K562 (cell line): ENCODE results near the gene STOX1. TPM values are rescaled to one million over a fixed set of nuclear protein-coding genes. Genes with fewer than 3 reads are reported as not detected.

Experiments used
- ATAC-seq: fragments of 200-7000 bp; cut with Tn5 transposase; 3 replicates; pipeline ENCODE4 v1.9.1; 2020; ENCODE audit warnings: moderate library complexity
- BruUV-seq: library from RNA; stranded (reverse); fragments of 400-500 nt; replicated peaks from 2 replicates; lab custom pipeline; 2021; lab: Mats Ljungman, UMichigan
- CTCF ChIA-PET: fragments of 300-600 bp; formaldehyde crosslinking; extraction: SDS; loops from one replicate; lab custom pipeline; 2021; ENCODE audit warnings: low intra/inter-chr PET ratio; lab: Yijun Ruan, JAX
- POLR2A ChIA-PET: fragments of 300-600, 350-650 bp; sonication (Branson Sonifier 250); formaldehyde crosslinking; extraction: SDS; loops from one replicate; lab custom pipeline; 2021; ENCODE audit warnings: antibody characterized with exemption, inconsistent platforms; lab: Yijun Ruan, JAX
- DNase-seq, 4 experiments: peaks; one replicate each; pipeline versions ENCODE4 v3.0.0 to v3.0.0-alpha.2; 2011 to 2018; ENCODE audit warnings: low spot score in 3 of 4, mixed read lengths in 3 of 4; ENCODE audit errors: extremely low read depth in 1 of 4
- FAIRE-seq: peaks from 2 replicates; lab custom pipeline; 2011; peaks lifted over from hg19 to GRCh38; lab: Jason Lieb, UNC
- H2AFZ ChIP-seq: 2 replicates; pipeline ENCODE4 v1.6.0; 2011; ENCODE audit warnings: low read depth, low read length, control low read depth, inconsistent platforms
- H3K27ac ChIP-seq: fragments of 200-600 bp; 3 replicates; pipeline ENCODE4 v1.8.0; 2011; ENCODE audit warnings: low read depth, mild to moderate bottlenecking, control low read depth, inconsistent platforms, low read length, moderate library complexity, mixed read lengths; ENCODE audit errors: extremely low read depth
- H3K27me3 ChIP-seq, 2 experiments: fragments of 300-600 bp in 1 of 2; 2 replicates in 1 of 2; 3 replicates in 1 of 2; pipeline versions ENCODE4 v1.6.0 to v1.8.0; 2011; ENCODE audit warnings: inconsistent platforms in 2 of 2, low read length in 2 of 2, mild to moderate bottlenecking in 1 of 2, mixed read lengths in 1 of 2, moderate library complexity in 1 of 2; ENCODE audit not compliant: control insufficient read depth in 2 of 2, insufficient read depth in 2 of 2
- H3K36me3 ChIP-seq: fragments of 300-600 bp; 3 replicates; pipeline ENCODE4 v1.8.0; 2011; ENCODE audit warnings: mild to moderate bottlenecking, low read length, inconsistent platforms; ENCODE audit not compliant: control insufficient read depth, insufficient read depth
- H3K4me1 ChIP-seq, 2 experiments: fragments of 200-600 bp in 1 of 2; replicated peaks in 1 of 2; 2 replicates in 1 of 2; 3 replicates in 1 of 2; pipeline versions ENCODE4 v1.5.1 to v1.8.0; 2011; ENCODE audit warnings: inconsistent platforms in 2 of 2, low read length in 2 of 2, mild to moderate bottlenecking in 1 of 2, mixed read lengths in 1 of 2, moderate library complexity in 1 of 2; ENCODE audit not compliant: control insufficient read depth in 2 of 2, insufficient read depth in 2 of 2
- H3K4me2 ChIP-seq: 2 replicates; pipeline ENCODE4 v1.6.1; 2011; ENCODE audit warnings: low read length, control low read depth, inconsistent platforms, mixed read lengths; ENCODE audit not compliant: insufficient read depth
- H3K4me3 ChIP-seq: fragments of 200-600 bp; sonication (generic), shearing (Covaris generic); 2 replicates; pipeline ENCODE4 v1.5.1; 2016; ENCODE audit warnings: control low read depth, inconsistent platforms
- H3K79me2 ChIP-seq: fragments of 200-600 bp; 3 replicates; pipeline ENCODE4 v1.8.0; 2011; ENCODE audit warnings: low read length, inconsistent platforms; ENCODE audit not compliant: control insufficient read depth, insufficient read depth
- H3K9ac ChIP-seq, 2 experiments: 2 replicates each; pipeline versions ENCODE4 v1.6.0 to v1.6.1; 2011; ENCODE audit warnings: low read depth in 2 of 2, low read length in 2 of 2, control low read depth in 1 of 2, inconsistent platforms in 1 of 2, mild to moderate bottlenecking in 1 of 2, mixed read lengths in 1 of 2; ENCODE audit not compliant: insufficient read depth in 1 of 2
- H3K9me1 ChIP-seq: one replicate; pipeline ENCODE4 v1.6.0; 2011; ENCODE audit warnings: inconsistent platforms, mild to moderate bottlenecking, low read length, moderate library complexity; ENCODE audit not compliant: control insufficient read depth, insufficient read depth
- H3K9me3 ChIP-seq: replicated peaks from 2 replicates; pipeline ENCODE4 v1.5.1; 2011; ENCODE audit warnings: low read depth, low read length, inconsistent platforms; ENCODE audit not compliant: control insufficient read depth, insufficient read depth
- H4K20me1 ChIP-seq: replicated peaks from 2 replicates; pipeline ENCODE4 v1.6.1; 2011; ENCODE audit warnings: low read length, inconsistent platforms, mixed read lengths; ENCODE audit not compliant: control insufficient read depth, insufficient read depth
- BRF1 ChIP-seq: IDR thresholded peaks from 3 replicates; pipeline ENCODE4 v1.6.1; 2011; ENCODE audit warnings: borderline replicate concordance, mild to moderate bottlenecking; ENCODE audit not compliant: insufficient read length; ENCODE audit errors: extremely low read depth
- CC2D1A ChIP-seq: fragments of 450-650 bp; IDR thresholded peaks from 2 replicates; pipeline ENCODE4 v1.6.1; 2017; ENCODE audit warnings: mild to moderate bottlenecking
- HNRNPUL1 ChIP-seq: fragments of 200-400 bp; formaldehyde crosslinking; IDR thresholded peaks from 2 replicates; pipeline ENCODE4 v1.6.1; 2017; ENCODE audit warnings: low read length
- PTBP1 ChIP-seq: fragments of 200-400 bp; formaldehyde crosslinking; IDR thresholded peaks from 2 replicates; pipeline ENCODE4 v1.6.1; 2017; ENCODE audit warnings: low read depth, low read length
- PYGO2 ChIP-seq: fragments of 450-650 bp; IDR thresholded peaks from 2 replicates; pipeline ENCODE4 v1.6.1; 2016; ENCODE audit warnings: mild to moderate bottlenecking, missing genetic modification characterization, moderate library complexity, missing compliant biosample characterization
- ZC3H8 ChIP-seq: fragments of 450-650 bp; IDR thresholded peaks from 2 replicates; pipeline ENCODE4 v1.6.1; 2017
- ZKSCAN1 ChIP-seq: fragments of 150-350 bp; IDR thresholded peaks from 2 replicates; pipeline ENCODE4 v1.6.1; 2016; ENCODE audit warnings: low read depth, low read length
- ZNF24 ChIP-seq: fragments of 450-650 bp; IDR thresholded peaks from 2 replicates; pipeline ENCODE4 v1.6.1; 2016
- ZNF444 ChIP-seq: fragments of 250-450 bp; sonication (Bioruptor Pico); IDR thresholded peaks from 2 replicates; pipeline ENCODE4 v1.4.0; 2020; ENCODE audit warnings: mild to moderate bottlenecking, moderate library complexity
- ZNF696 ChIP-seq: fragments of 250-450 bp; sonication (Bioruptor Pico); conservative IDR thresholded peaks from 2 replicates; pipeline ENCODE4 v1.4.0; 2020; ENCODE audit warnings: mild to moderate bottlenecking, moderate library complexity
- in situ Hi-C: fragments of 300-500 bp; cut with MboI; formaldehyde crosslinking; loops from 4 replicates; pipeline ENCODE4 v1.15.0; 2018; ENCODE audit warnings: inconsistent platforms, mixed read lengths
- intact Hi-C: fragments of 100-400 bp; cut with micrococcal nuclease; formaldehyde crosslinking; loops from 2 replicates; pipeline ENCODE4 v1.14.2; 2022
- polyA plus RNA-seq, 8 experiments: library from polyadenylated mRNA; depleted of rRNA in 4 of 8; stranded (reverse) in 5 of 8; unstranded in 3 of 8; fragments of >200 nt; fragmentation: Nextera tagmentation in 2 of 8; fragmentation: Illumina TruSeq in 1 of 8; extraction: Ambion mirVana in 2 of 8; extraction: Trizol in 1 of 8; gene quantifications; 2 replicates each; pipeline versions ENCODE4 v1.2.1 to v1.2.3, GENCODE V29; 2011 to 2014; ENCODE audit warnings: inconsistent platforms in 1 of 8, missing spikeins in 1 of 8
- total RNA-seq, 7 experiments: library from RNA; depleted of rRNA in 6 of 7; stranded (reverse); fragments of >200 nt in 6 of 7; fragmentation: Illumina TruSeq in 2 of 7; extraction: Trizol in 2 of 7; gene quantifications; 2 replicates each; pipeline versions ENCODE4 v1.2.1 to v1.2.3, GENCODE V29; 2011 to 2021; ENCODE audit warnings: low replicate concordance in 1 of 7
- TF ChIP-seq, protein P1 (sequence below): fragments of 250-450 bp; sonication (Bioruptor Pico); IDR thresholded peaks from 2 replicates; pipeline ENCODE4 v1.8.0; 2021; ENCODE audit warnings: moderate library complexity, mild to moderate bottlenecking, inconsistent platforms
- TF ChIP-seq, protein P2 (sequence below): sonication (generic); formaldehyde crosslinking; IDR thresholded peaks from 2 replicates; pipeline ENCODE4 v1.8.0; 2023; ENCODE audit warnings: missing genetic modification reagents, mild to moderate bottlenecking, borderline replicate concordance

STOX1 gene
- total and polyA plus RNA-seq, 9 of the 15 experiments (the other 6 are each of a cell fraction or from before 2014, with no cell fraction given) = 0.09 to 0.87 (median 0.29) TPM

DNA sequence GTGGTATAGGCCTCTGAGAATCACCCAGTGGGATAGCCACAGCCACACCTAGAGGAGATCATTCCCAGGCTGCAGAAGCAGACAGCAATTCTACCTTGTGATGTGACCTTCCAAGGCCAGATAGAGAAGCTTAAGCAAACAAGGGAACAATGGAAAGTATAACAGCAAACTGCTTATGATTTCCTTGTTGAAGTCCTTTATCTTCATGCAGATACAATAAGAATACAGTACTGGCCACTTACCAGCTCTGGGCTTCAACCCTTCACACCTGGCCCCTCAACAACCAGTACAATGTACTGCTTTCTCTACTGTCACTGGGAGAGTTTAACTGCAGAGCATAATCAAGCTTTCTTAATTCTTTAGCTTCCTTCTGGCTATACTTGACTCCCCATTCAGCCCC is 51.2 kb downstream of the STOX1 start:
- Histone ChIP-seq H3K9me3 (no peaks in the 10 kb centered on the region), H4K20me1 (no peaks in the 10 kb centered on the region), H3K4me3 (no peak overlapping the region), H3K36me3 (no peaks in the 10 kb centered on the region), H3K9me1 (no peaks in the 10 kb centered on the region), H2AFZ (no peak overlapping the region), H3K4me2 (no peak overlapping the region), H3K4me1 (no peaks in the 10 kb centered on the region), H3K79me2 (no peaks in the 10 kb centered on the region), H3K9ac (no peak overlapping the region), H3K27ac (no peak overlapping the region), H3K27me3 (no peaks in the 10 kb centered on the region)
- ATAC-seq (no peak; the same call in 1 of the 3 replicates), DNase-seq (no peak), FAIRE-seq (no peak)
- ChIA-PET CTCF (no interaction called here), POLR2A (interaction anchor here (0.7 kb wide), 1 partner anchor 75 kb away, joined by 3 read pairs; no protein-coding TSS in a partner anchor)
- TF ChIP-seq ZNF24 (no peak), ZNF696 (CRISPR knock-in tag) (no peak), CC2D1A (no peak), PYGO2 (tag) (no peak), BRF1 (no peak), HNRNPUL1 (no peak), ZNF444 (CRISPR knock-in tag) (no peak), PTBP1 (no peak), ZKSCAN1 (no peak), ZC3H8 (no peak)
- TF ChIP-seq, protein P1, sequence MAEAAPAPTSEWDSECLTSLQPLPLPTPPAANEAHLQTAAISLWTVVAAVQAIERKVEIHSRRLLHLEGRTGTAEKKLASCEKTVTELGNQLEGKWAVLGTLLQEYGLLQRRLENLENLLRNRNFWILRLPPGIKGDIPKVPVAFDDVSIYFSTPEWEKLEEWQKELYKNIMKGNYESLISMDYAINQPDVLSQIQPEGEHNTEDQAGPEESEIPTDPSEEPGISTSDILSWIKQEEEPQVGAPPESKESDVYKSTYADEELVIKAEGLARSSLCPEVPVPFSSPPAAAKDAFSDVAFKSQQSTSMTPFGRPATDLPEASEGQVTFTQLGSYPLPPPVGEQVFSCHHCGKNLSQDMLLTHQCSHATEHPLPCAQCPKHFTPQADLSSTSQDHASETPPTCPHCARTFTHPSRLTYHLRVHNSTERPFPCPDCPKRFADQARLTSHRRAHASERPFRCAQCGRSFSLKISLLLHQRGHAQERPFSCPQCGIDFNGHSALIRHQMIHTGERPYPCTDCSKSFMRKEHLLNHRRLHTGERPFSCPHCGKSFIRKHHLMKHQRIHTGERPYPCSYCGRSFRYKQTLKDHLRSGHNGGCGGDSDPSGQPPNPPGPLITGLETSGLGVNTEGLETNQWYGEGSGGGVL = no peak
- TF ChIP-seq, protein P2, sequence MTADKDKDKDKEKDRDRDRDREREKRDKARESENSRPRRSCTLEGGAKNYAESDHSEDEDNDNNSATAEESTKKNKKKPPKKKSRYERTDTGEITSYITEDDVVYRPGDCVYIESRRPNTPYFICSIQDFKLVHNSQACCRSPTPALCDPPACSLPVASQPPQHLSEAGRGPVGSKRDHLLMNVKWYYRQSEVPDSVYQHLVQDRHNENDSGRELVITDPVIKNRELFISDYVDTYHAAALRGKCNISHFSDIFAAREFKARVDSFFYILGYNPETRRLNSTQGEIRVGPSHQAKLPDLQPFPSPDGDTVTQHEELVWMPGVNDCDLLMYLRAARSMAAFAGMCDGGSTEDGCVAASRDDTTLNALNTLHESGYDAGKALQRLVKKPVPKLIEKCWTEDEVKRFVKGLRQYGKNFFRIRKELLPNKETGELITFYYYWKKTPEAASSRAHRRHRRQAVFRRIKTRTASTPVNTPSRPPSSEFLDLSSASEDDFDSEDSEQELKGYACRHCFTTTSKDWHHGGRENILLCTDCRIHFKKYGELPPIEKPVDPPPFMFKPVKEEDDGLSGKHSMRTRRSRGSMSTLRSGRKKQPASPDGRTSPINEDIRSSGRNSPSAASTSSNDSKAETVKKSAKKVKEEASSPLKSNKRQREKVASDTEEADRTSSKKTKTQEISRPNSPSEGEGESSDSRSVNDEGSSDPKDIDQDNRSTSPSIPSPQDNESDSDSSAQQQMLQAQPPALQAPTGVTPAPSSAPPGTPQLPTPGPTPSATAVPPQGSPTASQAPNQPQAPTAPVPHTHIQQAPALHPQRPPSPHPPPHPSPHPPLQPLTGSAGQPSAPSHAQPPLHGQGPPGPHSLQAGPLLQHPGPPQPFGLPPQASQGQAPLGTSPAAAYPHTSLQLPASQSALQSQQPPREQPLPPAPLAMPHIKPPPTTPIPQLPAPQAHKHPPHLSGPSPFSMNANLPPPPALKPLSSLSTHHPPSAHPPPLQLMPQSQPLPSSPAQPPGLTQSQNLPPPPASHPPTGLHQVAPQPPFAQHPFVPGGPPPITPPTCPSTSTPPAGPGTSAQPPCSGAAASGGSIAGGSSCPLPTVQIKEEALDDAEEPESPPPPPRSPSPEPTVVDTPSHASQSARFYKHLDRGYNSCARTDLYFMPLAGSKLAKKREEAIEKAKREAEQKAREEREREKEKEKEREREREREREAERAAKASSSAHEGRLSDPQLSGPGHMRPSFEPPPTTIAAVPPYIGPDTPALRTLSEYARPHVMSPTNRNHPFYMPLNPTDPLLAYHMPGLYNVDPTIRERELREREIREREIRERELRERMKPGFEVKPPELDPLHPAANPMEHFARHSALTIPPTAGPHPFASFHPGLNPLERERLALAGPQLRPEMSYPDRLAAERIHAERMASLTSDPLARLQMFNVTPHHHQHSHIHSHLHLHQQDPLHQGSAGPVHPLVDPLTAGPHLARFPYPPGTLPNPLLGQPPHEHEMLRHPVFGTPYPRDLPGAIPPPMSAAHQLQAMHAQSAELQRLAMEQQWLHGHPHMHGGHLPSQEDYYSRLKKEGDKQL (CRISPR knock-in tag) = no peak
- intact Hi-C loops (no loop called here), in situ Hi-C loops (no loop called here)
- BruUV-seq = no TSS peak
